Activated T-cell treated with anti-CD3 and anti-CD28 coated beads for 1 hour (primary cell): ENCODE data around the gene XXYLT1.
"Not testable (repeated sequence)": the region's sequence is repeated elsewhere in the genome, so short reads cannot be mapped to it uniquely, and the experiment has no call there.

Experiments used
- DNase-seq: peaks from one replicate; pipeline ENCODE4 v3.0.0-alpha.2; 2020; ENCODE audit warnings: low read depth

Gene XXYLT1

GRCh38 chr3:195270817-195271409 is at the start of gene XXYLT1:
TSS of gene XXYLT1 (minus strand) at chr3:195271159. CDS start at chr3:195271058, 101 bp downstream.
- peak; percentile 85 for DNase-seq

GRCh38 chr3:195319060-195319459 is 48.1 kb upstream of the XXYLT1 start:
- no peak for DNase-seq

- no peak for DNase-seq
Observed at GRCh38 chr3:195312714-195313113, 41.8 kb upstream of the XXYLT1 start.

GRCh38 chr3:195307711-195308110 is 36.8 kb upstream of the XXYLT1 start:
- DNase-seq, result no peak

GRCh38 chr3:195306369-195306768 is 35.4 kb upstream of the XXYLT1 start:
- DNase-seq, result no peak

- DNase-seq, result no peak
Observed at GRCh38 chr3:195302431-195302830, 31.5 kb upstream of the XXYLT1 start.

GRCh38 chr3:195297446-195297845 is 26.5 kb upstream of the XXYLT1 start:
- no peak for DNase-seq

GRCh38 chr3:195296662-195297061 is 25.7 kb upstream of the XXYLT1 start:
- DNase-seq, result no peak

GRCh38 chr3:195291121-195291520 is 20.2 kb upstream of the XXYLT1 start:
- no peak for DNase-seq

- DNase-seq, result not testable (repeated sequence)
Observed at GRCh38 chr3:195290643-195291042, 19.7 kb upstream of the XXYLT1 start.

- DNase-seq, result no peak
Observed at GRCh38 chr3:195286115-195286872, 15.3 kb upstream of the XXYLT1 start.

GRCh38 chr3:195285372-195285771 is 14.4 kb upstream of the XXYLT1 start:
- no peak for DNase-seq

- DNase-seq, result no peak
Observed at GRCh38 chr3:195284842-195285241, 13.9 kb upstream of the XXYLT1 start.

- no peak for DNase-seq
Observed at GRCh38 chr3:195282961-195283360, 12.0 kb upstream of the XXYLT1 start.

- DNase-seq, result no peak
Observed at GRCh38 chr3:195274259-195274966, 3.5 kb upstream of the XXYLT1 start.

- peak; percentile 83 for DNase-seq
Observed at GRCh38 chr3:195271410-195272243, 668 bp upstream of the XXYLT1 start.

GRCh38 chr3:195270079-195270816 is 711 bp downstream of the XXYLT1 start:
- DNase-seq, result no peak

- no peak for DNase-seq
Observed at GRCh38 chr3:195269375-195270078, 1.4 kb downstream of the XXYLT1 start.

GRCh38 chr3:195268576-195269309 is 2.2 kb downstream of the XXYLT1 start:
- DNase-seq, result no peak

- DNase-seq, result no peak
Observed at GRCh38 chr3:195267096-195267495, 3.9 kb downstream of the XXYLT1 start.
